ENCODE results near the gene MGMT. TPM values are rescaled to one million over a fixed set of nuclear protein-coding genes. Genes with fewer than 3 reads are reported as not detected.

Gene MGMT
- polyA plus RNA-seq, 1 experiment = 10.9 TPM

DNA sequence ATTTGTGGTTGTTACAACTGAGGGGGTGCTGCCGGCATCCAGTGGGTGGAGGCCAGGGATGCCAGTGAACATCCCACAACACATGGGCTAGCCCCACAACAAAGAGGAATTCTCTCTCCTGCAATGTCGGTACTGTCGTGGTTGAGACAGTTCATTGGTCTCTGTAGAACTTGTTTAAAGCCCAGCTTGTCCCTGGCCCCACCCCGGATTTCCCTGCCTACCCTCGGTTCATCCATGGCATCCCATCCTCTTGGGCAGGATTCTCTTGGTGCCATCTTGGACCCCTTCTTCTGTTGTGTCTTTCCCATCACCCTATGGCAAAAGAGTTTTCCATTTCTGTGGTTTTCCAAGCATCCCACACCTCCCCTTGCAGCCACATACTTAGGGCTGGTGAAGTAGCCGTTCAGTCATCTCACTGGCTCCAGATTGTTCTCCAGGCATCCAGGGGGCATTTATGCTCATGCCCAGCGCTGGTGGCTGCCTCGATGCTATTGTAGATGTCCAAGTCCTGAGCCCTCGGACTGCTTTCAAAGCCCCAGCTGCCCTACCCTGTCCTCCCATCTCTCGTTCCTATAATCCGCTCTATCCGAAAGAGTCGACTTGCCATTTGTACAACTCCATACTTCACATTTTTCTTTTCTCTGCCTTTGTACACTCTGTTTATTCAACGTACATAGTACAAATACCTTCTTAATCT lies 39.2 kb downstream of the MGMT start:
- H3K9me3 ChIP-seq (ENCODE audit: control insufficient read depth, insufficient read depth, low read length) = peaks cover 33% of the 10 kb centered on the region
- H3K4me3 ChIP-seq (ENCODE audit: low read depth, low read length) = no peak overlapping the region
- H3K27me3 ChIP-seq (ENCODE audit: control insufficient read depth, insufficient read depth, low read length) = no peaks in the 10 kb centered on the region
- H3K27ac ChIP-seq (ENCODE audit: low read depth, low read length) = no peak overlapping the region
- no peak for DNase-seq (ENCODE audit: low read depth, low spot score)
- ChIA-PET CTCF (no interaction called here), POLR2A (no interaction called here)
- TF ChIP-seq, protein P1, sequence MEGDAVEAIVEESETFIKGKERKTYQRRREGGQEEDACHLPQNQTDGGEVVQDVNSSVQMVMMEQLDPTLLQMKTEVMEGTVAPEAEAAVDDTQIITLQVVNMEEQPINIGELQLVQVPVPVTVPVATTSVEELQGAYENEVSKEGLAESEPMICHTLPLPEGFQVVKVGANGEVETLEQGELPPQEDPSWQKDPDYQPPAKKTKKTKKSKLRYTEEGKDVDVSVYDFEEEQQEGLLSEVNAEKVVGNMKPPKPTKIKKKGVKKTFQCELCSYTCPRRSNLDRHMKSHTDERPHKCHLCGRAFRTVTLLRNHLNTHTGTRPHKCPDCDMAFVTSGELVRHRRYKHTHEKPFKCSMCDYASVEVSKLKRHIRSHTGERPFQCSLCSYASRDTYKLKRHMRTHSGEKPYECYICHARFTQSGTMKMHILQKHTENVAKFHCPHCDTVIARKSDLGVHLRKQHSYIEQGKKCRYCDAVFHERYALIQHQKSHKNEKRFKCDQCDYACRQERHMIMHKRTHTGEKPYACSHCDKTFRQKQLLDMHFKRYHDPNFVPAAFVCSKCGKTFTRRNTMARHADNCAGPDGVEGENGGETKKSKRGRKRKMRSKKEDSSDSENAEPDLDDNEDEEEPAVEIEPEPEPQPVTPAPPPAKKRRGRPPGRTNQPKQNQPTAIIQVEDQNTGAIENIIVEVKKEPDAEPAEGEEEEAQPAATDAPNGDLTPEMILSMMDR (IDR thresholded peaks at IDR 0.05; ENCODE audit: low read depth, low read length) = no peak

DNA sequence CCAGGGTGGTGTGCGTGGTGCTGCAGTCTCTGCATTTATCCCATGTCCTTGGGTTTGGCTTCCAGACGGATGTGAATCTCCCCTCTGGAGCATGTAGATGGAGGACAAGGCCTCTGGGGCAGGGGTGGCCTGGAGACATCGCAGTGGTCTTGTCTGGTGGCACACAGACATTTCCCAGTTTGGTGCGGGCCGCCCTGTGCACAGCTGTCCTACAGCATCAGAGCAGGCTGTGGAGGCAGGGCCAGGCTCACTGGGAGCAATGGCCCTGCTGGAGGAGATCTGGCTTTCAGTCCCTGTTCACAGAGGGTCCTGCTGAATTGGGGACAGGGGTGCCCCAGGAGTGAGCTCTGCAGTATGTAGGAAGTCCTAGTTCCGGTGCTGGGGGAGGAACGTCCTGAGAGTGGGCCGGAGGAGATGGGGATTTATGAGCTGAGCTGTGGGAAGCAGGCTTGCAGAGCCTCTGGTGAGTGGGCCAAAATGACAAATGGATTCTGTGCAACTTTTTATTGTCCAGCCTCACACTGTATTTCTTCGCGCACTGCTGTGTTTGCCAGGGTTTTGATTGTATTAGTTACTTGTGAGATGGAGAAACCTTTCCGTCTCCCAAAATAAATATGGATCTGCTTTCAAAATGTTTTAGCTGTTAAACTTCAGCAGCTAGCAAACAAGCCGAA lies 40.3 kb downstream of the MGMT start:
- ChIA-PET POLR2A (no interaction called here), CTCF (no interaction called here)
- no peak for DNase-seq (ENCODE audit: low read depth, low spot score)
- no peaks in the 10 kb centered on the region for H3K27me3 ChIP-seq (ENCODE audit: control insufficient read depth, insufficient read depth, low read length)
- peaks cover 30% of the 10 kb centered on the region for H3K9me3 ChIP-seq (ENCODE audit: control insufficient read depth, insufficient read depth, low read length)
- H3K4me3 ChIP-seq (ENCODE audit: low read depth, low read length) = no peak overlapping the region
- no peak overlapping the region for H3K27ac ChIP-seq (ENCODE audit: low read depth, low read length)
- TF ChIP-seq, protein P1 (IDR thresholded peaks at IDR 0.05; ENCODE audit: low read depth, low read length) = no peak

DNA sequence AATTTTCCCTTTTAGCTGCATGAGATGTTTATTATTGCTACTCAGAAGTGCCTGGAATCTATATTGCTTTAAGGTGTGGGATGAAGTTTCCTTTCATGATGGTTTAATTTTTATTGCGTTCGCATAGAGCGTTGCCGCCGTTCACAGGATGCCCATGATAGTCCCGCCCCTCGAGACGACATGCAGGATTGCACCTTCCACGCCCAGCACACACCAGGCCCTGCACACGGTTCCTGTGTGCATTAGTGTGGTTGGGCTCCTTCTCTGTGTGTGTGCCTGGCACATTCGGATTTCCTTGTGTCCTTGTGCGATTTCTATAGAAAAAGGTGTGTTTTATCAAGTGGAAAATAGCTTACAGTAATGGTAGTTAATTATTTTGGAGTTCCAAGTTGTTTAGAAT lies 42.1 kb downstream of the MGMT start:
- no peak for DNase-seq (ENCODE audit: low read depth, low spot score)
- Histone ChIP-seq H3K27me3 (ENCODE audit: control insufficient read depth, insufficient read depth, low read length) (no peaks in the 10 kb centered on the region), H3K27ac (ENCODE audit: low read depth, low read length) (no peak overlapping the region), H3K4me3 (ENCODE audit: low read depth, low read length) (no peak overlapping the region), H3K9me3 (ENCODE audit: control insufficient read depth, insufficient read depth, low read length) (peaks cover 30% of the 10 kb centered on the region)
- TF ChIP-seq, protein P1 (IDR thresholded peaks at IDR 0.05; ENCODE audit: low read depth, low read length) = no peak
- ChIA-PET POLR2A (no interaction called here), CTCF (no interaction called here)

DNA sequence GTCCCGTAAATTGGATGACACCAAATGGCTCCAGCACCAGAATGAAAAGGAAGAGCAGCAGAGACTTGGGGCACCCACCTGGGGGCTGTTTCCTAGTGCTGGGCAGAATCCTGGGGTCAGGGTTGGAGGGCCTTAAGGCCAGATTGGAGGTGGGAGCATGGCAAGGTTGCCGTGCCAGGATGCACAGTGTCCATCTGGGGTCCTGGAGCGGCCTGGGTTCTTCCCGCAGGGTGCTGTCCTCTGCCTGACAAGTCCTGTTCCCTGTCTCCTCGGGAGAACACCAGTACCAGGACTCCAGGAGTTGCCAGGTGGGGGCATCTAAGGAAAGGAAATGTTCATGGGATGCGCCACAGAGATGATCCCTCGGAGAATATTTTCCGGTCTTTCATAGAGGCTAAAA lies 42.8 kb downstream of the MGMT start:
- CTCF ChIA-PET = no interaction called here
- no peak for DNase-seq (ENCODE audit: low read depth, low spot score)
- Histone ChIP-seq H3K4me3 (ENCODE audit: low read depth, low read length) (no peak overlapping the region), H3K27me3 (ENCODE audit: control insufficient read depth, insufficient read depth, low read length) (no peaks in the 10 kb centered on the region), H3K27ac (ENCODE audit: low read depth, low read length) (no peak overlapping the region), H3K9me3 (ENCODE audit: control insufficient read depth, insufficient read depth, low read length) (peaks cover 30% of the 10 kb centered on the region)
- TF ChIP-seq, protein P1 (IDR thresholded peaks at IDR 0.05; ENCODE audit: low read depth, low read length) = no peak
- POLR2A ChIA-PET = no interaction called here

DNA sequence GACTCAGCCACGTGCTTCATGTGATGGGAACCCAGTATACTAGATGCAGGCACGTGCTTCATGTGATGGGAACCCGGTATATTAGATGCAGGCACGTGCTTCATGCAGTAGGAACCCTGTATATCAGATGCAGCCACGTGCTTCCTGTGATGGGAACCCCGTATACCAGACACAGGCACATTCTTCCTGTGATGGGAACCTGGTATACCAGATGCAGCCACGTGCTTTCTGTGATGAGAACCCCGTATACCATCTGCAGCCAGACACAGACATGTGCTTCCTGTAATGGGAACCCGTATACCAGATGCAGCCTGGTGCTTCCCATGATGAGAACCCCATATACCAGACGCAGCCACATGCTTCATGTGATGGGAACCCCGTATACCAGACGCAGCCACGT lies 44.0 kb downstream of the MGMT start:
- no peak for DNase-seq (ENCODE audit: low read depth, low spot score)
- H3K27me3 ChIP-seq (ENCODE audit: control insufficient read depth, insufficient read depth, low read length) = no peaks in the 10 kb centered on the region
- no peak overlapping the region for H3K4me3 ChIP-seq (ENCODE audit: low read depth, low read length)
- TF ChIP-seq, protein P1 (IDR thresholded peaks at IDR 0.05; ENCODE audit: low read depth, low read length) = no peak
- POLR2A ChIA-PET = no interaction called here
- H3K27ac ChIP-seq (ENCODE audit: low read depth, low read length) = no peak overlapping the region
- CTCF ChIA-PET = no interaction called here
- H3K9me3 ChIP-seq (ENCODE audit: control insufficient read depth, insufficient read depth, low read length) = peaks cover 32% of the 10 kb centered on the region
